HCT116 (cell line): ENCODE results near the gene KCNK16. TPM values are rescaled to one million over a fixed set of nuclear protein-coding genes. Genes with fewer than 3 reads are reported as not detected.

ENCODE experiments used
- total RNA-seq: library from RNA; stranded (reverse); gene quantifications from one replicate; pipeline ENCODE4 v1.2.1, GENCODE V29; 2021; ENCODE audit not compliant: unreplicated experiment
- TF ChIP-seq, protein P1 (sequence below), 3 experiments: fragments of 200-600 bp in 1 of 3; sonication (generic) in 1 of 3; IDR thresholded peaks in 2 of 3; conservative IDR thresholded peaks in 1 of 3; 2 replicates each; pipeline ENCODE4 v1.5.1; 2012 to 2017; ENCODE audit warnings: low read depth in 2 of 3, low read length in 2 of 3, antibody characterized with exemption in 1 of 3, borderline replicate concordance in 1 of 3, control low read depth in 1 of 3, mild to moderate bottlenecking in 1 of 3, mixed read lengths in 1 of 3, mixed run types in 1 of 3, moderate library complexity in 1 of 3; ENCODE audit not compliant: insufficient read depth in 1 of 3

The KCNK16 gene
- total RNA-seq, 1 experiment from 2014 or later, result not detected

DNA sequence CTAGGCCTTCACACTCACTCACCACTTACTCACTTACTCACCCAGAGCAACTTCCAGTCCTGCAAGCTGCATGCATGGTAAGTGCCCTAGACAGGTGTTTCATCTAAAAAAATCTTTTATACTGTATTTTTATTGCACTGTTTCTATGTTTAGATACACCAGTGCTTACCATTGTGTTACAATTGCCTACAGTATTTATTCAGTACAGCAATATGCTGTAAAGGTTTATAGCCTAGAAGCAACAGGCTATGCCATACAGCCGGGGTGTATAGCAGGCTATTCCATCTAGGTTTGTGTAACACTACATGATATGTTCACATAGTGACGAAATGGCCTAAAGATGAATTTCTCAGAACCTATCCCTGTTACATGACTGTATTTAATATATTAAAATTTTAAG, 56.1 kb downstream of the KCNK16 start (continued):
- TF ChIP-seq, protein P1, sequence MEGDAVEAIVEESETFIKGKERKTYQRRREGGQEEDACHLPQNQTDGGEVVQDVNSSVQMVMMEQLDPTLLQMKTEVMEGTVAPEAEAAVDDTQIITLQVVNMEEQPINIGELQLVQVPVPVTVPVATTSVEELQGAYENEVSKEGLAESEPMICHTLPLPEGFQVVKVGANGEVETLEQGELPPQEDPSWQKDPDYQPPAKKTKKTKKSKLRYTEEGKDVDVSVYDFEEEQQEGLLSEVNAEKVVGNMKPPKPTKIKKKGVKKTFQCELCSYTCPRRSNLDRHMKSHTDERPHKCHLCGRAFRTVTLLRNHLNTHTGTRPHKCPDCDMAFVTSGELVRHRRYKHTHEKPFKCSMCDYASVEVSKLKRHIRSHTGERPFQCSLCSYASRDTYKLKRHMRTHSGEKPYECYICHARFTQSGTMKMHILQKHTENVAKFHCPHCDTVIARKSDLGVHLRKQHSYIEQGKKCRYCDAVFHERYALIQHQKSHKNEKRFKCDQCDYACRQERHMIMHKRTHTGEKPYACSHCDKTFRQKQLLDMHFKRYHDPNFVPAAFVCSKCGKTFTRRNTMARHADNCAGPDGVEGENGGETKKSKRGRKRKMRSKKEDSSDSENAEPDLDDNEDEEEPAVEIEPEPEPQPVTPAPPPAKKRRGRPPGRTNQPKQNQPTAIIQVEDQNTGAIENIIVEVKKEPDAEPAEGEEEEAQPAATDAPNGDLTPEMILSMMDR (IDR thresholded peaks at IDR 0.05 in 2 of 3, conservative IDR thresholded peaks at IDR 0.05 in 1 of 3; ENCODE audit: borderline replicate concordance in 1 of 3, insufficient read depth in 1 of 3, low read depth in 2 of 3, low read length in 2 of 3), result no peak

Other genes starting within 250 kb of the KCNK16 start
- 10.1 TPM for gene SAYSD1, start 207.5 kb downstream of the KCNK16 start, total RNA-seq
- gene KCNK5, start 93.2 kb downstream of the KCNK16 start, total RNA-seq, result 9.5 TPM
- gene KCNK17, start 8.3 kb downstream of the KCNK16 start, total RNA-seq, result not detected